Urinary bladder (tissue), 2 donors: ENCODE measurements around the gene MAN1B1. TPM values are rescaled to one million over a fixed set of nuclear protein-coding genes. Genes with fewer than 3 reads are reported as not detected.

ENCODE experiments used
- polyA plus RNA-seq: library from polyadenylated mRNA; stranded (reverse); fragments of 200-250 nt; gene quantifications from one replicate; pipeline ENCODE4 v1.2.3, GENCODE V29; 2013
- small RNA-seq: library from RNA; depleted of rRNA; stranded (forward); fragments of <200 nt; gene quantifications from one replicate; pipeline ENCODE3, GENCODE V24; 2014
- total RNA-seq: library from RNA; depleted of rRNA; stranded (reverse); fragments of >200 nt; gene quantifications from one replicate; pipeline ENCODE4 v1.2.3, GENCODE V29; 2014
- donor health status: healthy.

The MAN1B1 gene
- total and polyA plus RNA-seq, 2 donors: 29.1 to 38.5 TPM

Small RNAs within 50 kb of the gene (small RNA-seq; reads per million reads assigned to genes)
- gene RF00153: not detected

Other genes with a start within 250 kb of the MAN1B1 start
Only the 30 nearest of the 36 such genes appear.
- gene FBXW5, start 142.2 kb upstream of the MAN1B1 start, total RNA-seq: 47.5 TPM
- gene FBXW5, start 142.2 kb upstream of the MAN1B1 start, polyA plus RNA-seq: 151 TPM
- gene C8G, start 141.7 kb upstream of the MAN1B1 start, total RNA-seq: 1.0 TPM
- 1.2 TPM for gene C8G, start 141.7 kb upstream of the MAN1B1 start, polyA plus RNA-seq
- gene LCN12, start 134.7 kb upstream of the MAN1B1 start, total RNA-seq: not detected
- 0.41 TPM for gene LCN12, start 134.7 kb upstream of the MAN1B1 start, polyA plus RNA-seq
- 3.3 TPM for gene PTGDS, start 109.5 kb upstream of the MAN1B1 start, total RNA-seq
- gene PTGDS, start 109.5 kb upstream of the MAN1B1 start, polyA plus RNA-seq: 71.8 TPM
- 0.11 TPM for gene LCNL1, start 104.0 kb upstream of the MAN1B1 start, total RNA-seq
- 0.30 TPM for gene LCNL1, start 104.0 kb upstream of the MAN1B1 start, polyA plus RNA-seq
- 9.3 TPM for gene PAXX, start 94.6 kb upstream of the MAN1B1 start, total RNA-seq
- gene PAXX, start 94.6 kb upstream of the MAN1B1 start, polyA plus RNA-seq: 55.4 TPM
- gene CLIC3, start 90.4 kb upstream of the MAN1B1 start, total RNA-seq: 3.6 TPM
- 11.0 TPM for gene CLIC3, start 90.4 kb upstream of the MAN1B1 start, polyA plus RNA-seq
- 11.1 TPM for gene ABCA2, start 58.7 kb upstream of the MAN1B1 start, total RNA-seq
- gene ABCA2, start 58.7 kb upstream of the MAN1B1 start, polyA plus RNA-seq: 30.8 TPM
- not detected for gene FUT7, start 54.9 kb upstream of the MAN1B1 start, total RNA-seq
- gene FUT7, start 54.9 kb upstream of the MAN1B1 start, polyA plus RNA-seq: 0.18 TPM
- 17.9 TPM for gene NPDC1, start 40.8 kb upstream of the MAN1B1 start, total RNA-seq
- 120 TPM for gene NPDC1, start 40.8 kb upstream of the MAN1B1 start, polyA plus RNA-seq
- gene ENTPD2, start 32.9 kb upstream of the MAN1B1 start, total RNA-seq: 6.4 TPM
- gene ENTPD2, start 32.9 kb upstream of the MAN1B1 start, polyA plus RNA-seq: 2.8 TPM
- 3.2 TPM for gene SAPCD2, start 16.4 kb upstream of the MAN1B1 start, total RNA-seq
- gene SAPCD2, start 16.4 kb upstream of the MAN1B1 start, polyA plus RNA-seq: 0.63 TPM
- 4.0 TPM for gene UAP1L1, start 9.5 kb upstream of the MAN1B1 start, total RNA-seq
- 11.5 TPM for gene UAP1L1, start 9.5 kb upstream of the MAN1B1 start, polyA plus RNA-seq
- 18.5 TPM for gene DPP7, start 27.7 kb downstream of the MAN1B1 start, total RNA-seq
- 162 TPM for gene DPP7, start 27.7 kb downstream of the MAN1B1 start, polyA plus RNA-seq
- 0.26 TPM for gene GRIN1, start 52.2 kb downstream of the MAN1B1 start, total RNA-seq
- 0.18 TPM for gene GRIN1, start 52.2 kb downstream of the MAN1B1 start, polyA plus RNA-seq
- gene LRRC26, start 83.1 kb downstream of the MAN1B1 start, total RNA-seq: not detected
- gene LRRC26, start 83.1 kb downstream of the MAN1B1 start, polyA plus RNA-seq: not detected
- not detected for gene TMEM210, start 85.1 kb downstream of the MAN1B1 start, total RNA-seq
- not detected for gene TMEM210, start 85.1 kb downstream of the MAN1B1 start, polyA plus RNA-seq
- 18.6 TPM for gene ANAPC2, start 101.6 kb downstream of the MAN1B1 start, total RNA-seq
- gene ANAPC2, start 101.6 kb downstream of the MAN1B1 start, polyA plus RNA-seq: 40.3 TPM
- gene SSNA1, start 101.7 kb downstream of the MAN1B1 start, total RNA-seq: 21.4 TPM
- gene SSNA1, start 101.7 kb downstream of the MAN1B1 start, polyA plus RNA-seq: 94.1 TPM
- gene TPRN, start 113.8 kb downstream of the MAN1B1 start, total RNA-seq: 3.0 TPM
- gene TPRN, start 113.8 kb downstream of the MAN1B1 start, polyA plus RNA-seq: 9.3 TPM
- gene TMEM203, start 118.7 kb downstream of the MAN1B1 start, total RNA-seq: 24.2 TPM
- gene TMEM203, start 118.7 kb downstream of the MAN1B1 start, polyA plus RNA-seq: 41.2 TPM
- 3.2 TPM for gene NDOR1, start 118.7 kb downstream of the MAN1B1 start, total RNA-seq
- gene NDOR1, start 118.7 kb downstream of the MAN1B1 start, polyA plus RNA-seq: 10.4 TPM
- gene RNF208, start 135.3 kb downstream of the MAN1B1 start, total RNA-seq: not detected
- 8.1 TPM for gene RNF208, start 135.3 kb downstream of the MAN1B1 start, polyA plus RNA-seq
- gene CYSRT1, start 138.2 kb downstream of the MAN1B1 start, total RNA-seq: 0.42 TPM
- 0.71 TPM for gene CYSRT1, start 138.2 kb downstream of the MAN1B1 start, polyA plus RNA-seq
- not detected for gene RNF224, start 140.5 kb downstream of the MAN1B1 start, total RNA-seq
- 0.09 TPM for gene RNF224, start 140.5 kb downstream of the MAN1B1 start, polyA plus RNA-seq
- not detected for gene SLC34A3, start 143.9 kb downstream of the MAN1B1 start, total RNA-seq
- gene SLC34A3, start 143.9 kb downstream of the MAN1B1 start, polyA plus RNA-seq: 0.05 TPM
- 57.9 TPM for gene TUBB4B, start 154.3 kb downstream of the MAN1B1 start, total RNA-seq
- 239 TPM for gene TUBB4B, start 154.3 kb downstream of the MAN1B1 start, polyA plus RNA-seq
- gene STPG3, start 164.3 kb downstream of the MAN1B1 start, total RNA-seq: not detected
- gene STPG3, start 164.3 kb downstream of the MAN1B1 start, polyA plus RNA-seq: not detected
- gene NELFB, start 168.3 kb downstream of the MAN1B1 start, total RNA-seq: 28.9 TPM
- gene NELFB, start 168.3 kb downstream of the MAN1B1 start, polyA plus RNA-seq: 64.2 TPM
- gene TOR4A, start 190.7 kb downstream of the MAN1B1 start, total RNA-seq: 2.0 TPM
- 8.1 TPM for gene TOR4A, start 190.7 kb downstream of the MAN1B1 start, polyA plus RNA-seq